Activated B cell treated with CpG ODN at 0.5 μM for 24 hours (primary cell): ENCODE data around the gene PALD1. TPM values are rescaled to one million over a fixed set of nuclear protein-coding genes. Genes with fewer than 3 reads are reported as not detected.

Experiments used
- ATAC-seq: fragments of 200-7000 bp; cut with Tn5 transposase; one replicate; pipeline ENCODE4 v1.10.0; 2021; ENCODE audit warnings: low read depth, mild to moderate bottlenecking, moderate library complexity
- CTCF ChIA-PET: fragments of 350-600 bp; sonication (Branson Sonifier 250); formaldehyde crosslinking; loops from one replicate; lab custom pipeline; 2021; ENCODE audit warnings: antibody characterized with exemption; lab: Charles Lee
- POLR2A ChIA-PET: fragments of 350-600 bp; sonication (Branson Sonifier 250); formaldehyde crosslinking; loops from one replicate; lab custom pipeline; 2021; ENCODE audit warnings: antibody characterized with exemption; lab: Charles Lee
- DNase-seq: peaks from one replicate; pipeline ENCODE4 v3.0.0; 2022
- H3K27ac Mint-ChIP-seq: one replicate; pipeline ENCODE4 v1.8.0; 2020; ENCODE audit warnings: mixed read lengths
- H3K27me3 Mint-ChIP-seq: one replicate; pipeline ENCODE4 v1.8.0; 2021; ENCODE audit warnings: mixed read lengths
- H3K36me3 Mint-ChIP-seq: one replicate; pipeline ENCODE4 v1.8.0; 2021; ENCODE audit warnings: low read depth, mixed read lengths
- H3K4me1 Mint-ChIP-seq: one replicate; pipeline ENCODE4 v1.8.0; 2021; ENCODE audit warnings: mixed read lengths
- H3K4me3 Mint-ChIP-seq: one replicate; pipeline ENCODE4 v1.8.0; 2020; ENCODE audit warnings: mild to moderate bottlenecking, mixed read lengths
- H3K9me3 Mint-ChIP-seq: one replicate; pipeline ENCODE4 v1.8.0; 2020; ENCODE audit warnings: mixed read lengths
- intact Hi-C: fragments of 100-400 bp; cut with micrococcal nuclease; formaldehyde crosslinking; loops from one replicate; pipeline ENCODE4 v1.15.1; 2024
- total RNA-seq: library from RNA; stranded (reverse); gene quantifications from 2 replicates; pipeline ENCODE4 v1.2.3, GENCODE V29; 2022
- TF ChIP-seq, protein P1 (sequence below): fragments of 200-600 bp; IDR thresholded peaks from one replicate; pipeline ENCODE4 v1.8.0; 2022; ENCODE audit warnings: antibody characterized with exemption, mild to moderate bottlenecking

The PALD1 gene
- total RNA-seq, 1 donor from 2014 or later: 3.3 TPM

DNA sequence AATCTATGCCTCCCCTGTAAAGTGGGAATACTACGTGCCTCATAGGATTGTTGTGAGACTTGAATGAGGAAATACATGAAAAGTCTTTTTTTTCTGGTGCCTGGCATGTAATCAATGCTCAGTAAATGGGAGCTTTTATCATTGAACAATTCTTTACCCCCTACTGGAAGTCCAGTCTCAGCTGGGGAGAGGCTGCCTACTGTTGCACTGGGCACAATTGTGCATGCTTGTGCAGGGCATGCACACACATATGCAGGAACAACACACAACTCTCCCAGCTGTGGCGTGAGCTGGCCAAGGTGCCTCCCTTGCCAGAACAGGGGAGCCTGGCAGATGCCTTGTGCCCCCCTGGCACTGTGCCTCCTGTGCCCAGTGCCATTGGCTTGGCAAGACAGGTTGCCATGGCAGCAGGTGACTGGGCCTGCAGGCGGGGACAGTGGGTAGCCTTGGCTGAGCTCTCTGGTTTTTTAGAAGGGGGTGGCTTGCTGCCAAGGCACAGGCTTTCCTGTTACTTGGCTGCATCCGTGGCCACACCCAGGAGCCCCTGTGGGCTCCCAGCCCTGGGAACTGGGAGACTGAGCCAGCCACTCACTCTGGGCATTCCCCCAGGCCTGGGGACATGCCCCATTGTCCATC, 16.1 kb upstream of the PALD1 start:
- CTCF ChIA-PET: interaction anchor here (1.4 to 3.3 kb wide), 8 partner anchors 14 to 302 kb away, joined by 3 to 87 read pairs (median 10); no protein-coding TSS in a partner anchor
- peaks cover 23% of the 10 kb centered on the region for H3K27me3 Mint-ChIP-seq
- no peak overlapping the region for H3K4me3 Mint-ChIP-seq
- H3K27ac Mint-ChIP-seq: no peak overlapping the region
- ATAC-seq (no peak), DNase-seq (no peak)
- intact Hi-C loops: no loop called here
- TF ChIP-seq, protein P1, sequence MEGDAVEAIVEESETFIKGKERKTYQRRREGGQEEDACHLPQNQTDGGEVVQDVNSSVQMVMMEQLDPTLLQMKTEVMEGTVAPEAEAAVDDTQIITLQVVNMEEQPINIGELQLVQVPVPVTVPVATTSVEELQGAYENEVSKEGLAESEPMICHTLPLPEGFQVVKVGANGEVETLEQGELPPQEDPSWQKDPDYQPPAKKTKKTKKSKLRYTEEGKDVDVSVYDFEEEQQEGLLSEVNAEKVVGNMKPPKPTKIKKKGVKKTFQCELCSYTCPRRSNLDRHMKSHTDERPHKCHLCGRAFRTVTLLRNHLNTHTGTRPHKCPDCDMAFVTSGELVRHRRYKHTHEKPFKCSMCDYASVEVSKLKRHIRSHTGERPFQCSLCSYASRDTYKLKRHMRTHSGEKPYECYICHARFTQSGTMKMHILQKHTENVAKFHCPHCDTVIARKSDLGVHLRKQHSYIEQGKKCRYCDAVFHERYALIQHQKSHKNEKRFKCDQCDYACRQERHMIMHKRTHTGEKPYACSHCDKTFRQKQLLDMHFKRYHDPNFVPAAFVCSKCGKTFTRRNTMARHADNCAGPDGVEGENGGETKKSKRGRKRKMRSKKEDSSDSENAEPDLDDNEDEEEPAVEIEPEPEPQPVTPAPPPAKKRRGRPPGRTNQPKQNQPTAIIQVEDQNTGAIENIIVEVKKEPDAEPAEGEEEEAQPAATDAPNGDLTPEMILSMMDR: no peak
- H3K9me3 Mint-ChIP-seq: no peaks in the 10 kb centered on the region
- no peaks in the 10 kb centered on the region for H3K36me3 Mint-ChIP-seq
- POLR2A ChIA-PET: interaction anchor here (0.6 kb wide), 1 partner anchor 1954 kb away, joined by 3 read pairs; no protein-coding TSS in a partner anchor
- H3K4me1 Mint-ChIP-seq: peaks cover 13% of the 10 kb centered on the region

DNA sequence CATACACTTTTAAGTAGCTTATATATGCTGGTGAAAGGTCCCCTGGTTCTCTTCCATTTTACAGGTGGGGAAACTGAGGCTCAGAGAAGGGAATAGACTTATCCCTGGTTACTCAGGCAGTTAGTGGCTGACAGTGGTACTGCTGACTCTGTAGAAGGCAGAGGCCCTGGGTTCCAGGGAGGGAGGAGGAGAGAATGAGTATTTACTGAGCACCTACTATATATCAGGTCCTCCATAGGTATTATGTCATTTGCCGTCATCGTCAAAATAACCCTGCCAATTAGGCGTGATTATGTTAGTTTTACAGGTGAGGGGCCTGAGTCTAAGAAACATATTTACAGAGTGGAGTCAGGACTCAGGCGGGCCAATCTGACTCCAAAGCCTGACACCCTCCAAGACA, 13.3 kb upstream of the PALD1 start:
- ChIA-PET CTCF (no interaction called here), POLR2A (interaction anchor here (0.6 kb wide), 1 partner anchor 60 kb away, joined by 3 read pairs; no protein-coding TSS in a partner anchor)
- no peak for DNase-seq
- no peak overlapping the region for H3K4me3 Mint-ChIP-seq
- ATAC-seq: no peak
- H3K9me3 Mint-ChIP-seq: no peaks in the 10 kb centered on the region
- no peaks in the 10 kb centered on the region for H3K36me3 Mint-ChIP-seq
- TF ChIP-seq, protein P1: no peak
- peaks cover 9% of the 10 kb centered on the region for H3K27me3 Mint-ChIP-seq
- H3K4me1 Mint-ChIP-seq: peaks cover 3% of the 10 kb centered on the region
- intact Hi-C loops: no loop called here
- no peak overlapping the region for H3K27ac Mint-ChIP-seq

DNA sequence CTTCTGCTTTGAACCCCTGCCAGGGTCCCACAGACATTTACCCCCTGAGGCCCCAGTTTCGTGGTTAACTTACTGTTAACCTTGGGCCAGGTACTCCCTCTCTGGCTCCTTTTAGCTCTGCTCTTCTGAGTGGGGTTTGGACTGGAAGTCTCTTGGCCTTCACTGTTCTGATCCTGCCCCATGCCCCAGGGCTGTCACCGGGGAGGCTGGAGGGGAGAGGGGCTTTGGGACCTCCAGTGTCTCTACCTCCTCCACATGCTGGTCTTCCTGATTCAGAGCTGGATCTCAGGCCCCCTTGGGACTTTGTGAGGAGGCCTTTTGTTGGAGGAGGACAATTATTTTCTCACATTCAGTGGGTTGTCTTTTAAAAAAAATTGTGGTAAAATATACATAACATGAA, 12.7 kb upstream of the PALD1 start:
- CTCF ChIA-PET: no interaction called here
- ATAC-seq (no peak), DNase-seq (no peak)
- Mint-ChIP-seq H3K4me3 (no peak overlapping the region), H3K27ac (no peak overlapping the region), H3K9me3 (no peaks in the 10 kb centered on the region), H3K36me3 (no peaks in the 10 kb centered on the region), H3K4me1 (peaks cover 3% of the 10 kb centered on the region), H3K27me3 (peaks cover 6% of the 10 kb centered on the region)
- intact Hi-C loops: no loop called here
- TF ChIP-seq, protein P1: no peak
- POLR2A ChIA-PET: interaction anchor here (0.6 kb wide), 1 partner anchor 61 kb away, joined by 3 read pairs; no protein-coding TSS in a partner anchor

DNA sequence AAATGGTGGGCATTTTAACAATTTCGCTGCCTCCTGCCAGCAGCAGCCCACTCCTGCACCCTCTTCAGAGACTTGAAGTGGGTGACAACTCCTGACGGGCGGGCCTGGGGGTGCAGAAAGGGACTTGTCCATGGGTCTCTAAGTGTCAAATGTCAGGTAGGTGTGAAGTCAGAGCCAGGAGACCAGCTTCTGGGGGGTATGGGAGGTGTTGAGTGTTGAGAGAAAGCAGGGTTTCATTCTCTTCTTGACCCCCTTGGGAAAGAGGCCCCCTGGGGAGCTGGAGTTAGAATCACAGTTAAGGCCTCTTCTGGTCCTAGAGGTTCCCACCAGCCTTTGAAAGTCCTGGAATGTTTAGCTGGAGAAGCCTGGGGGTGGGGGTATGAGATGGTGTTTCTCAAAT, 11.6 kb upstream of the PALD1 start:
- no peaks in the 10 kb centered on the region for H3K36me3 Mint-ChIP-seq
- DNase-seq: no peak
- ChIA-PET CTCF (no interaction called here), POLR2A (no interaction called here)
- intact Hi-C loops: no loop called here
- no peak for ATAC-seq
- TF ChIP-seq, protein P1: no peak
- no peak overlapping the region for H3K4me3 Mint-ChIP-seq
- H3K9me3 Mint-ChIP-seq: no peaks in the 10 kb centered on the region
- peaks cover 3% of the 10 kb centered on the region for H3K27me3 Mint-ChIP-seq
- H3K27ac Mint-ChIP-seq: no peak overlapping the region
- no peaks in the 10 kb centered on the region for H3K4me1 Mint-ChIP-seq

DNA sequence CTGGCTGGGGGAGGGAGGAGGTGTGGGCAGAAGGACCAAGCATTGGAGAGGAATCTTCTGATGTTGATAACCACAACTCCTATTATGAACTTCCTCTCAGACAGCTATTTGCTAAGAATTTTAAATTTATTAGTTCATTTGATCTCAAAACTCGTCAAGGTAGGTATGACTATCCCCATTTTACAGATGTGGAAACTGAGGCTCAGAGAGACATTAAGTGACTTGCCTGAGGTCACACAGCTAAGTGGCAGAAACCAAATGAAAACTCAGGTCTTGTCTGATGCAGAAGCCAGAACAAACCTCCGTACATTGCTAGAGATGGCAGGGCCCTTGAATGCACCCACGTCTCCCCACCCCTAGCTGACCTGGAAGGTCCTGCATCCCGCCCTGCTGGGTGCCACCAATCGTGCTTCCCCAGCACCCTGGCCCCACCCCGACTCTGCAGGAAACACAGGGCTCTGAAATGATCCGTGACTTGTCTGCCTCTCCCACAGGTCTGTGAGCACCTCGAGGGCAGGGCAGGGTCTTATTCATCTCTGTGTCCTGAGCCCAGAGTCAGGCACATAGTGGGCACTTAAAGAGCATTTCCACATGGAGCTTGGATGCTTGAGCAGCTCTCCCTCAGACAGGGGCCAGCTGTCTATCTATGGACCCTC, 5.6 kb upstream of the PALD1 start:
- no peak for DNase-seq
- Mint-ChIP-seq H3K9me3 (no peaks in the 10 kb centered on the region), H3K4me3 (no peak overlapping the region), H3K27ac (no peak overlapping the region), H3K4me1 (peaks cover 10% of the 10 kb centered on the region), H3K27me3 (no peaks in the 10 kb centered on the region), H3K36me3 (no peaks in the 10 kb centered on the region)
- ATAC-seq: no peak
- intact Hi-C loops: no loop called here
- ChIA-PET POLR2A (no interaction called here), CTCF (interaction anchor here (1.0 kb wide), 1 partner anchor 12 kb away, joined by 3 read pairs; no protein-coding TSS in a partner anchor)
- TF ChIP-seq, protein P1: no peak
